Fibroblast of the aortic adventitia (primary cell): ENCODE data around the gene TMEM186. TPM values are rescaled to one million over a fixed set of nuclear protein-coding genes. Genes with fewer than 3 reads are reported as not detected.

Experiments used
- DNase-seq: peaks from one replicate; pipeline ENCODE4 v3.0.0-alpha.2; 2010; ENCODE audit warnings: low read depth
- H3K4me3 ChIP-seq: 2 replicates; pipeline ENCODE4 v1.5.1; 2011; ENCODE audit warnings: low read depth, mild to moderate bottlenecking, control low read depth, low read length, moderate library complexity
- CTCF ChIP-seq: IDR thresholded peaks from 2 replicates; pipeline ENCODE4 v1.5.1; 2011; ENCODE audit warnings: mild to moderate bottlenecking, low read length, control low read depth, inconsistent platforms; ENCODE audit not compliant: insufficient read depth
- total RNA-seq: library from RNA; depleted of rRNA; stranded (reverse); fragments of >200 nt; gene quantifications from 2 replicates; pipeline ENCODE4 v1.2.3, GENCODE V29; 2012; ENCODE audit warnings: low replicate concordance

The TMEM186 gene
- total RNA-seq, 1 donor, result 3.6 TPM

- no peak for DNase-seq
- TF ChIP-seq CTCF, result no peak
- H3K4me3 ChIP-seq, result no peak overlapping the region
Observed at GRCh38 chr16:8819411-8820034, 22.1 kb upstream of the TMEM186 start.

- H3K4me3 ChIP-seq, result no peak overlapping the region
- no peak for TF ChIP-seq CTCF
- DNase-seq, result no peak
Observed at GRCh38 chr16:8818504-8819270, 21.2 kb upstream of the TMEM186 start.

GRCh38 chr16:8816967-8817655 is 19.7 kb upstream of the TMEM186 start:
- no peak for DNase-seq
- no peak for TF ChIP-seq CTCF

DNA sequence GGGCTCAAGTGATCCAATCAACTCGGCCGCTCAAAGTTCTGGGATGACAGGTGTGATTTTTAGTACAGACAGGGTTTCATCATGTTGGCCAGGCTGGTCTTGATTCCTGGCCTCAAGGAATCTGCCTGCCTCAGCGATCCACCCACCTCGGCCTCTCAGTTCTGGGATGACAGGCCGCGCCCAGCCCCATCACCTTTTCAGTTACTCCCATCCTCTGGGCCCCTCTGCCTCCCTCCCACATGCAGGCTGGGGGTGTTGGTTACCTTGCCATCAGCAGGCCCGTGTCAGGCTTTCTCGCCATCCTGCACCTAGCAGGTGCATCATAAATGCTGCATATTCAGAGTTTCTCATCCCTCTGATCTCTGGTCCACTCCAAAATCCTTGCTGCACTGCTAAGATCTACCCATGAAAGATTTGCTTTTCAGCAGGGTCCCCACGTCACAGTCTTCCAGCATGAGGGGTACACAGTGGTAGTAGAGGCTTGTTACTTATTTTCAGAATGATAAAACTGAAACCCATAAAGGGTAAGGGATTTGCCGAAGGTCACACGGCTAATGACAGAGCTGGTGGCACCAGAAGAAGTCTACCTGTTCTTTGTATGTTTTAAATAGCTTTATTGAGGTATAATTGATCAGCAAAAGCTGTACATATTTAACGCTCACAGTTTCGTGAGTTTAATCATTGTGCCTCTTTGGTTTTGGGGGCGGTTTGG is 16.8 kb upstream of the TMEM186 start:
- DNase-seq, result no peak
- TF ChIP-seq CTCF, result no peak
- no peak overlapping the region for H3K4me3 ChIP-seq

More at GRCh38 chr16:8816967-8817655, 19.7 kb upstream of the TMEM186 start:
- H3K4me3 ChIP-seq, result no peak overlapping the region

- TF ChIP-seq CTCF, result no peak
- no peak for DNase-seq
- no peak overlapping the region for H3K4me3 ChIP-seq
Observed at GRCh38 chr16:8812162-8812843, 14.9 kb upstream of the TMEM186 start.
